ENCODE measurements around the gene DGKD. TPM values are rescaled to one million over a fixed set of nuclear protein-coding genes. Genes with fewer than 3 reads are reported as not detected.
"Not testable (repeated sequence)": the region's sequence is repeated elsewhere in the genome, so short reads cannot be mapped to it uniquely, and the experiment has no call there.

Gene DGKD
- total RNA-seq, 1 donor from 2014 or later: 17.7 TPM

- Mint-ChIP-seq H3K9me3 (ENCODE audit: unreplicated experiment) (peaks cover 1% of the 10 kb centered on the region), H3K4me1 (ENCODE audit: low read depth, unreplicated experiment) (peaks cover 2% of the 10 kb centered on the region), H3K36me3 (ENCODE audit: low read depth, unreplicated experiment) (no peaks in the 10 kb centered on the region), H3K27me3 (ENCODE audit: low read depth, unreplicated experiment) (no peaks in the 10 kb centered on the region), H3K27ac (ENCODE audit: unreplicated experiment) (no peak overlapping the region), H3K4me3 (ENCODE audit: unreplicated experiment) (no peak overlapping the region)
- H3K9ac ChIP-seq (ENCODE audit: low read length): no peak overlapping the region
- no peak overlapping the region for H2AFZ ChIP-seq (ENCODE audit: low read depth, low read length)
- peaks cover 16% of the 10 kb centered on the region for H3K79me2 ChIP-seq (ENCODE audit: insufficient read depth, low read length)
- FAIRE-seq (no peak), DNase-seq (ENCODE audit: low read depth) (no peak)
- H3K27me3 ChIP-seq (ENCODE audit: insufficient read depth, low read length): no peaks in the 10 kb centered on the region
- H3K4me3 ChIP-seq (ENCODE audit: insufficient read depth, low read depth, low read length): no peak overlapping the region
- no peaks in the 10 kb centered on the region for H3K36me3 ChIP-seq (ENCODE audit: insufficient read depth, low read length)
- TF ChIP-seq EZH2 (IDR thresholded peaks at IDR 0.05; ENCODE audit: insufficient read depth, low read length): no peak
- no peak for TF ChIP-seq CTCF (IDR thresholded peaks at IDR 0.05; ENCODE audit: insufficient read depth, low read depth, low read length)
- H3K4me1 ChIP-seq (ENCODE audit: insufficient read depth, low read length): no peaks in the 10 kb centered on the region
- peaks cover 24% of the 10 kb centered on the region for H4K20me1 ChIP-seq (ENCODE audit: insufficient read depth, low read length)
- no peaks in the 10 kb centered on the region for H3K9me3 ChIP-seq (ENCODE audit: insufficient read depth, low read depth, low read length)
- H3K27ac ChIP-seq (ENCODE audit: low read depth, low read length): no peak overlapping the region
- no peak overlapping the region for H3K4me2 ChIP-seq (ENCODE audit: low read length)
These were observed 18.6 kb downstream of the DGKD start for GRCh38 chr2:233372855-233373254.

GRCh38 chr2:233373316-233373715 is 19.0 kb downstream of the DGKD start:
- no peaks in the 10 kb centered on the region for H3K9me3 ChIP-seq (ENCODE audit: insufficient read depth, low read depth, low read length)
- Mint-ChIP-seq H3K27ac (ENCODE audit: unreplicated experiment) (no peak overlapping the region), H3K27me3 (ENCODE audit: low read depth, unreplicated experiment) (no peaks in the 10 kb centered on the region), H3K4me3 (ENCODE audit: unreplicated experiment) (no peak overlapping the region), H3K36me3 (ENCODE audit: low read depth, unreplicated experiment) (no peaks in the 10 kb centered on the region), H3K9me3 (ENCODE audit: unreplicated experiment) (peaks cover 1% of the 10 kb centered on the region), H3K4me1 (ENCODE audit: low read depth, unreplicated experiment) (peaks cover 2% of the 10 kb centered on the region)
- no peak overlapping the region for H3K9ac ChIP-seq (ENCODE audit: low read length)
- H3K27ac ChIP-seq (ENCODE audit: low read depth, low read length): no peak overlapping the region
- no peak for TF ChIP-seq CTCF (IDR thresholded peaks at IDR 0.05; ENCODE audit: insufficient read depth, low read depth, low read length)
- no peak for TF ChIP-seq EZH2 (IDR thresholded peaks at IDR 0.05; ENCODE audit: insufficient read depth, low read length)
- no peak overlapping the region for H2AFZ ChIP-seq (ENCODE audit: low read depth, low read length)
- H3K4me3 ChIP-seq (ENCODE audit: insufficient read depth, low read depth, low read length): no peak overlapping the region
- H3K4me1 ChIP-seq (ENCODE audit: insufficient read depth, low read length): no peaks in the 10 kb centered on the region
- FAIRE-seq (no peak), DNase-seq (ENCODE audit: low read depth) (no peak)
- no peaks in the 10 kb centered on the region for H3K36me3 ChIP-seq (ENCODE audit: insufficient read depth, low read length)
- peaks cover 24% of the 10 kb centered on the region for H4K20me1 ChIP-seq (ENCODE audit: insufficient read depth, low read length)
- H3K27me3 ChIP-seq (ENCODE audit: insufficient read depth, low read length): no peaks in the 10 kb centered on the region
- H3K79me2 ChIP-seq (ENCODE audit: insufficient read depth, low read length): peaks cover 16% of the 10 kb centered on the region
- H3K4me2 ChIP-seq (ENCODE audit: low read length): no peak overlapping the region

GRCh38 chr2:233374776-233375175 is 20.5 kb downstream of the DGKD start:
- peaks cover 30% of the 10 kb centered on the region for H4K20me1 ChIP-seq (ENCODE audit: insufficient read depth, low read length)
- H3K9me3 ChIP-seq (ENCODE audit: insufficient read depth, low read depth, low read length); H3K36me3 Mint-ChIP-seq (ENCODE audit: low read depth, unreplicated experiment); H3K27me3 Mint-ChIP-seq (ENCODE audit: low read depth, unreplicated experiment); H3K4me3 ChIP-seq (ENCODE audit: insufficient read depth, low read depth, low read length); H3K36me3 ChIP-seq (ENCODE audit: insufficient read depth, low read length); H3K9ac ChIP-seq (ENCODE audit: low read length); H3K4me1 Mint-ChIP-seq (ENCODE audit: low read depth, unreplicated experiment); H3K4me3 Mint-ChIP-seq (ENCODE audit: unreplicated experiment); H3K4me2 ChIP-seq (ENCODE audit: low read length); DNase-seq (ENCODE audit: low read depth); H3K9me3 Mint-ChIP-seq (ENCODE audit: unreplicated experiment); H3K4me1 ChIP-seq (ENCODE audit: insufficient read depth, low read length); H3K79me2 ChIP-seq (ENCODE audit: insufficient read depth, low read length); FAIRE-seq; H2AFZ ChIP-seq (ENCODE audit: low read depth, low read length); H3K27ac Mint-ChIP-seq (ENCODE audit: unreplicated experiment); H3K27ac ChIP-seq (ENCODE audit: low read depth, low read length); H3K27me3 ChIP-seq (ENCODE audit: insufficient read depth, low read length): not testable (repeated sequence)
